Measurements from ENCODE around the gene TEX13D.
"Not testable (repeated sequence)": the region's sequence is repeated elsewhere in the genome, so short reads cannot be mapped to it uniquely, and the experiment has no call there.

TEX13D gene

DNA sequence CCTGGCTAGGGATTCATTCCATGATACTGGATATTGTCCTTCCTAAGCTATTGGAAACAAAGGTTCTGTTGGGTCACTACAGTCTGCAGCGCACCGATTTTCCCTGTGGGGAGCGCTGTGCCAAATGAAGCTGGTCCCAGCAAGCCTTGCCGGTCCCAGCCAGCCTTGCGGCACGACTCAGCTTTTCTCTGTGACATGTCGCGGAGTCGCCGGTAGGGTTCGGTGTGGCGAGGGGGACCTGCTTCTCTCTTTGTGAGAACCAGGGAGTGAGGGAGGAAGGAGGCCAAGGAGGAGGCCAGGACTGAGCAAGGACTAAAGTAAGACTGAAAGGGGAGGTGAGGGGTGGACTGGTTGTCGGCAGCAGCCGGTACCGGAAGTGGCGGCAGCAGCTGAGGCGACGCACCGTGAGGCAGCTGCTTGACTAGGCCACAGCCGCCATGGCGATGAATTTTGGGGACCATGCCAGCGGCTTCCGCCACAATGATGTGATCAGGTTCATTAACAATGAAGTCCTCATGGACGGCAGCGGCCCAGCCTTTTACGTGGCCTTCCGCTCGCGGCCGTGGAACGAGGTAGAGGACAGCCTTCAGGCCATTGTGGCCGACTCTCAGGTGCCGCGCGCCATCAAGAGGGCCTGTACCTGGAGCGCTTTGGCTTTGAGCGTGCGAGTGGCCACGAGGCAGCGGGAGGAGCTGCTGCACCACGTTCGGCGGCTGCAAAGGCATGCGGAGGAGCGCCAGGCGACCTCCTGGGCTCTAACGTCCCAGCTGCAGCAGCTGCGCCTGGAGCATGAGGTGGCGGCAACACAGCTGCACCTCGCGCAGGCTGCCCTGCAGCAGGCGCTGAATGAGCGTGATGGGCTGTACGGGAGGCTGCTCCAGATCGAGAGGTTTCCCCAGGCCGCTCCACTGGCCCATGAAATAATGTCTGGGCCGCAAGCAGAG lies at the start of gene TEX13D:
TEX13D (plus strand) TSS at position 180 of the 944 bp plus-strand sequence; CDS start at position 438, 258 bp downstream.
- Histone ChIP-seq H3K36me3 (no peaks in the 10 kb centered on the region), H3K4me3 (no peak within 1 kb of the TSS), H3K9me3 (no peaks in the 10 kb centered on the region), H3K27ac (no peak within 1 kb of the TSS), H3K27me3 (no peaks in the 10 kb centered on the region), H3K4me1 (no peaks in the 10 kb centered on the region)
- TF ChIP-seq, protein P1, sequence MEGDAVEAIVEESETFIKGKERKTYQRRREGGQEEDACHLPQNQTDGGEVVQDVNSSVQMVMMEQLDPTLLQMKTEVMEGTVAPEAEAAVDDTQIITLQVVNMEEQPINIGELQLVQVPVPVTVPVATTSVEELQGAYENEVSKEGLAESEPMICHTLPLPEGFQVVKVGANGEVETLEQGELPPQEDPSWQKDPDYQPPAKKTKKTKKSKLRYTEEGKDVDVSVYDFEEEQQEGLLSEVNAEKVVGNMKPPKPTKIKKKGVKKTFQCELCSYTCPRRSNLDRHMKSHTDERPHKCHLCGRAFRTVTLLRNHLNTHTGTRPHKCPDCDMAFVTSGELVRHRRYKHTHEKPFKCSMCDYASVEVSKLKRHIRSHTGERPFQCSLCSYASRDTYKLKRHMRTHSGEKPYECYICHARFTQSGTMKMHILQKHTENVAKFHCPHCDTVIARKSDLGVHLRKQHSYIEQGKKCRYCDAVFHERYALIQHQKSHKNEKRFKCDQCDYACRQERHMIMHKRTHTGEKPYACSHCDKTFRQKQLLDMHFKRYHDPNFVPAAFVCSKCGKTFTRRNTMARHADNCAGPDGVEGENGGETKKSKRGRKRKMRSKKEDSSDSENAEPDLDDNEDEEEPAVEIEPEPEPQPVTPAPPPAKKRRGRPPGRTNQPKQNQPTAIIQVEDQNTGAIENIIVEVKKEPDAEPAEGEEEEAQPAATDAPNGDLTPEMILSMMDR (IDR thresholded peaks at IDR 0.05), result no peak
- intact Hi-C loops (cut with DNase I; ENCODE audit: low total_unique reads), result no loop called here
- DNase-seq, result no peak

DNA sequence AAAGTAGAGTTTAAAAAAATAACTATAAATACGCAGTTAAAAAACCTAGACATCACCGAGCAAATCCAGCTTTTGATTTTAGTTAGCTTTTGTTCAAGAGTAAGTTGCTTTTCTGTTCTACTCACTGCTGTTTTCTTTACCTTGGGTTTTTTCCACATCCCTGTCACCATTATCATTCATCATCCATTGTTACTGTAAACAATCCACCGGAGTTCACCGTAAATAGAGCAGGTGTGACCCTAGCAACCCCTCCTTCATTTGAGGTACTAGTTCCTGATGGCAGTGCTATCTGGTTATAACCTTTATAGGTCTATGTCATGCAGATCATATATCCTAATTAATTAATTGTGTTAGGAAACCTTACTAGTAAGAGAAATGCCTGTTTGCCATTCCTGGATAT lies 43.0 kb upstream of the TEX13D start:
- intact Hi-C loops (cut with DNase I; ENCODE audit: low total_unique reads), result no loop called here
- TF ChIP-seq, protein P1 (IDR thresholded peaks at IDR 0.05), result no peak
- Histone ChIP-seq H3K4me3 (no peak overlapping the region), H3K9me3 (no peaks in the 10 kb centered on the region), H3K36me3 (no peaks in the 10 kb centered on the region), H3K4me1 (no peaks in the 10 kb centered on the region), H3K27ac (no peak overlapping the region), H3K27me3 (no peaks in the 10 kb centered on the region)
- DNase-seq, result no peak

- H3K27ac ChIP-seq, result no peak overlapping the region
- no peaks in the 10 kb centered on the region for H3K9me3 ChIP-seq
- TF ChIP-seq, protein P1 (IDR thresholded peaks at IDR 0.05), result no peak
- no peaks in the 10 kb centered on the region for H3K27me3 ChIP-seq
- H3K4me3 ChIP-seq, result no peak overlapping the region
- no peaks in the 10 kb centered on the region for H3K4me1 ChIP-seq
- DNase-seq, result no peak
- no peaks in the 10 kb centered on the region for H3K36me3 ChIP-seq
- intact Hi-C loops (cut with DNase I; ENCODE audit: low total_unique reads), result no loop called here
Measured at GRCh38 chrX:124293810-124294209, 38.6 kb upstream of the TEX13D start.

DNA sequence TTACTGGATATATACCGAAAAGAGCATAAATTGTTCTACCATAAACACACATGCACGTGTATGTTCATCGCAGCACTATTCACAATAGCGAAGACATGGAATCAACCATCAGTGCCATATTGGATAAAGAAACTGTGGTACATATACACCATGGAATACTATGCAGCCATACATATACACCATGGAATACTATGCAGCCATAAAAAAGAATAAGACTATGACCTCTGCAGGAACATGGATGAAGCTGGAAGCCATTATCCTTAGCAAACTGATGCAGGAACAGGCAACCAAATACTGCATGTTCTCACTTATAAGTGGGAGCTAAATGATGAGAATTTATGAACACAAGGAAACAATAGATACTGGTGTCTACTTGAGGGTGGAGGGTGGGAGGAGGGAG lies 33.1 kb upstream of the TEX13D start:
- intact Hi-C loops (cut with DNase I; ENCODE audit: low total_unique reads); H3K4me3 ChIP-seq; H3K36me3 ChIP-seq; H3K9me3 ChIP-seq; H3K27ac ChIP-seq; H3K27me3 ChIP-seq; DNase-seq; H3K4me1 ChIP-seq: not testable (repeated sequence)

DNA sequence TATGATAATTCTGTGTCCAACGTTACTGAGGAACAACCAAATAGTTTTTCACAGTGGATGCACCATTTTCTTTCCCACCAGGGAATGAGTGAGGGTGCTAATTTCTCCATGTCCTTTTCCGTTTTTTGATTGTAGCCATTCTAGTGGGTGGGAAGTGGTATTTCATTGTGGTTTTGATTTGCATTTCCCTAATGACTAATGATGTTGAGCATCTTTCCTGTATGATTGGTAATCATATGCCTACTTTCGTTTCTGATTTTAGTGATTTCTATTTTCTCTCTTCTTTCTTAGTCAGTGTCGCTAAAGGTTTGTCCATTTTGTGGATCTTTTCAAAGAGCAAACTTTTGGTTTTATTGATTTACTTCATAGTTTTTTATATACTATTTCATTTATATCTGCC lies 32.1 kb upstream of the TEX13D start:
- DNase-seq, result no peak
- TF ChIP-seq, protein P1 (IDR thresholded peaks at IDR 0.05), result no peak

GRCh38 chrX:124307253-124307907 lies 25.1 kb upstream of the TEX13D start:
- intact Hi-C loops (cut with DNase I; ENCODE audit: low total_unique reads), result no loop called here
- Histone ChIP-seq H3K9me3 (no peaks in the 10 kb centered on the region), H3K27ac (no peak overlapping the region), H3K36me3 (no peaks in the 10 kb centered on the region), H3K4me3 (no peak overlapping the region), H3K27me3 (no peaks in the 10 kb centered on the region), H3K4me1 (no peaks in the 10 kb centered on the region)
- DNase-seq, result no peak
- TF ChIP-seq, protein P1 (IDR thresholded peaks at IDR 0.05), result no peak

More for the DNA sequence above, 32.1 kb upstream of the TEX13D start:
- no peaks in the 10 kb centered on the region for H3K4me1 ChIP-seq
- intact Hi-C loops (cut with DNase I; ENCODE audit: low total_unique reads), result no loop called here
- H3K9me3 ChIP-seq, result no peaks in the 10 kb centered on the region
- H3K4me3 ChIP-seq, result no peak overlapping the region
- H3K27ac ChIP-seq, result no peak overlapping the region
- no peaks in the 10 kb centered on the region for H3K27me3 ChIP-seq
- no peaks in the 10 kb centered on the region for H3K36me3 ChIP-seq
